NB4 (cell line): ENCODE results near the gene SH3GL2.

Source experiments
- CTCF ChIP-seq: IDR thresholded peaks from one replicate; pipeline ENCODE4 v1.5.1; 2012; ENCODE audit warnings: low read depth, low read length
- MAX ChIP-seq: IDR thresholded peaks from 2 replicates; pipeline ENCODE4 v1.6.1; 2011; ENCODE audit warnings: low read depth, low read length
- MYC ChIP-seq: IDR thresholded peaks from 2 replicates; pipeline ENCODE4 v1.6.1; 2011; ENCODE audit warnings: low read depth, low read length
- POLR2A ChIP-seq: IDR thresholded peaks from 2 replicates; pipeline ENCODE4 v1.6.1; 2011; ENCODE audit warnings: mild to moderate bottlenecking; ENCODE audit not compliant: insufficient read length; ENCODE audit errors: extremely low read depth

- TF ChIP-seq MAX (no peak), CTCF (no peak), POLR2A (no peak), MYC (no peak)
Observed at GRCh38 chr9:17597977-17598376, 19.1 kb downstream of the SH3GL2 start.
